ENCODE results near the gene CREB5.

CREB5 gene

GRCh38 chr7:28621369-28621841, 209.1 kb downstream of the CREB5 start:
- no peak for DNase-seq

DNA sequence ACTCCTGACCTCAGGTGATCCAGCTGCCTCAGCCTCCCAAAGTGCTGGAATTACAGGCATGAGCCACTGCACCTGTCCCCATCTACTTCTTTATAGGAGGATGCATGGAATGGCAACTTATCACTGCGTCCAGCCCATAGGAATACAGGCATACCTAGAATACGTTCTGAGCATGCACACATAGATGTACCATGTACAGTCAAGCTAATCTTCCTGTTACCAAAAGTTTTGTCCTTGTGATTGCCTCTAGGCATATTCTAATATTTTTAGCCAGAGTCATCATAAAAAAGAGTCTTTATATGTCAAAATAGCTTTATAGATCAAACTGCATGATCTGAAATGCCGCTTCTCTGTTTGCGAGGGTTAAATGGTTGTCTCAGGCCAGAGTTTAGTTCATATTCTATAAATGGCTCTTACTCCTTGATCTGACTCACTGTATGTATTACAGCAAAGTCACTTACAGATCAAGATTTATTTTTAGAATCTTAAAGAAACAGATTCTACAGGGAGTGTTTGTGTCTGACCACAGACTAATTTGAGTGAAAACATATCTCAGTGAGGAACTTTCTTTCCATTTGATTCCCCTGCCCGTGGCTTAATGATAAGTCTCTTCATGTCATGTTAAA, 210.9 kb downstream of the CREB5 start:
- no peak for DNase-seq

DNA sequence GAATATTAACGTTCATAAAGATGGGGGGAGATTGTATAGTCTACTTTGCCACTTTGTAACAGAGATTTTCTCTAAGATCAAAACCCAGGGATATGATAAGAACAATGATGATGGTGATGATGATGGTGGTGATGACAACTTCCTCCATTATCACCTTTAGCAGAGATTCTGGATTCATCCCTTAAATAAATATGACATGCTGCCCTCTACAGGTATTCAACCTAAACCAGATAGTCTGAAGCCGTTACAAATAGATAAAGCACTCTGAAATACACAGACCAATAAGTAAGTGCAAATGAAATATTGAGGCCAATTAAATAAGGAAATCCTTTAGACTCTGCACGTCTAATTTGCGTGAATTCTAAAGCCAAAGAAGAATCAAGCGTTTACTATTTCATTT, 211.5 kb downstream of the CREB5 start:
- no peak for DNase-seq

DNA sequence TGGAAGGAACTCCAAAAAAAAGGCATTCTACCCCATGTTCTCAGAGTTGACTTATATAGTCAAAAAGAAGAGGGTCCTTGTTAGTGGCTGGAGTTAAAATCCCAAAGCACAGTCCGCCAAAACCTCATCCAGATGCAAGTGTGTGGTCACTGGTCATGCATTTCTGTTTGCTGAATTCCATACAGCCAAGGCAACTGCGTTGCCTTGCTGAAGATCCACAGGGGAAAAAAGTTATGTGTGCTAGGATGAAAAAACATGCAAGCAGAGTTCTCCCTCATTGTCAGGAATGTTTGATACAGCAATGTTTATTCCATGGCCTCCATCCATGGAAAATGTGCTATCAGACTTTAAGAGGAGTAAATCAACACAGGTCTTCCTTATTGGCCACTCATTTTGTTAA, 213.1 kb downstream of the CREB5 start:
- DNase-seq: no peak

DNA sequence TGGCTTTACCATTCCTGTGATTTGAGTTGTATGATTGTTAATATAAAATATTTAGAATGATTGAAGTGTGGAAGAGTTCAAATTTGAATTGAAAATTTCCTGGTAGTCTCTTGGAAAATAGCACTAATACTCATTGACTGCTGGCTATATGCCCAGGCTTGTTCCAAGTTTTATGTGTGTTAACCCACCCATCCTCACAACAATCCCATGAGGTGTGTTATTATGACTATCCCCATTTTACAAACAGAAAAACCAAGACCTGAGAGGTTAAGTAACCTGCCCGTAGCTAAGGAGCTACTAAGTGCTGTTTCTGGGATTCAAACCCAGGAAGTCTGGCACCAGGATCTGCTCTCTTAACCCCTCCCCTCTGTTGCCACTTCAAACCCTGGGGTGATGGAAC, 213.9 kb downstream of the CREB5 start:
- no peak for DNase-seq

GRCh38 chr7:28626624-28627262, 214.4 kb downstream of the CREB5 start:
- DNase-seq: no peak

GRCh38 chr7:28627263-28627653, 214.9 kb downstream of the CREB5 start:
- no peak for DNase-seq

DNA sequence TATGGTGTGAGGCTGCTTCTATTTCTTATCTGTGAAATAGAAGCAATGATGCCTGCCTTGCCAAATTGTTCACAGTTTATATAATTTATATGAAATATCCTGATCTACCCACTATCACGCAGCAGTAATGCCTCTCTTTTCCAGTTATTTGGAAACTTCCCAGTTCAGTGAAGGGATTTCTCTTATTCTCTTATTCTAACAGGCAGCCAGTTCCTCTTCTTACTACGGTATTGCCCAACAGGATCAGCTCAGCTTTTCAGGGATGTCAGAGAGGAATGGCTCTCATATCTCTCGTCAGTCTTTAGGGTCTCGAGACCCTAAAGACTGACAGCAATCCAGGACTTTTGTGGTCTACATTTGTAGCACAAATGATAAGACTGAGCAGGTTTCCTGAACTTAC, 215.6 kb downstream of the CREB5 start:
- DNase-seq: no peak

- no peak for DNase-seq
Measured at GRCh38 chr7:28629216-28629842, 217.0 kb downstream of the CREB5 start.

DNA sequence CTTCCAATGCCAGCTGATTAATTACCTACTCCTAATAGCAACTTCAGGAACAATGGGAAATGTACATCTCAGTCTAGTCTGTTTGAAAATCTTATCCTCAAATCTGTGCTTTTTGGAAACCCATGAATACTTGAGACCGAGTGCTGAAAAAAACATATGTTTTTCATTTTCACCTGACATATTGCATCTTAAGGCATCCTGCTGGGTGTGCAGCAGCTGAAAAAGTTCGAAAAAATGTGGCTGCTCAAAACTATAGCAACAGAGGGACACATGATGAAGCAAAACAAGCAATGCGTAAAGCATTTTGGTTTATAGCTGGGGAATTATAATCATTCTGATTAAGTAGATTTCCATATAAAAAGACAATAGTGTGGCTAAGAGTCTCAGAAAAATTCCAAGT, 218.0 kb downstream of the CREB5 start:
- no peak for DNase-seq

- DNase-seq: no peak
Measured at GRCh38 chr7:28631995-28632394, 219.7 kb downstream of the CREB5 start.

DNA sequence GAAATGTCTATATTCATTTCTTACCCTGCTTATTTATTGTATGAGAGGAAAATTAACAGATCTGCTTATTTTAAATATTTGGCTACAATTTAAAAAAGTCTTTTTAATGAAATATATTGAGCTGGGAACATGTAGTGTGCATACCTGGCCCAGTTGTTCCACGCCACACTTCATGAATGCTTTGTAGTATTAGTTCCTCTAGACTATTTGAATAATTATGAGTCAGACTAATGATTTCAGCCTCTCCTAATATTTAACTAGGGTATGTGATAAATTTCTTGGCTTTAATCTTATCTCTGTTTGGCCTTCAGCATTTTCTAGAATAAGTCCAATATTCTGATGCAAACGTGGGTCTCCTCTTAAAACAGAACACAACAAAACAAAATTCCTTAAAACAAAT, 226.6 kb downstream of the CREB5 start:
- no peak for DNase-seq

GRCh38 chr7:28640001-28640400, 227.7 kb downstream of the CREB5 start:
- DNase-seq: no peak

DNA sequence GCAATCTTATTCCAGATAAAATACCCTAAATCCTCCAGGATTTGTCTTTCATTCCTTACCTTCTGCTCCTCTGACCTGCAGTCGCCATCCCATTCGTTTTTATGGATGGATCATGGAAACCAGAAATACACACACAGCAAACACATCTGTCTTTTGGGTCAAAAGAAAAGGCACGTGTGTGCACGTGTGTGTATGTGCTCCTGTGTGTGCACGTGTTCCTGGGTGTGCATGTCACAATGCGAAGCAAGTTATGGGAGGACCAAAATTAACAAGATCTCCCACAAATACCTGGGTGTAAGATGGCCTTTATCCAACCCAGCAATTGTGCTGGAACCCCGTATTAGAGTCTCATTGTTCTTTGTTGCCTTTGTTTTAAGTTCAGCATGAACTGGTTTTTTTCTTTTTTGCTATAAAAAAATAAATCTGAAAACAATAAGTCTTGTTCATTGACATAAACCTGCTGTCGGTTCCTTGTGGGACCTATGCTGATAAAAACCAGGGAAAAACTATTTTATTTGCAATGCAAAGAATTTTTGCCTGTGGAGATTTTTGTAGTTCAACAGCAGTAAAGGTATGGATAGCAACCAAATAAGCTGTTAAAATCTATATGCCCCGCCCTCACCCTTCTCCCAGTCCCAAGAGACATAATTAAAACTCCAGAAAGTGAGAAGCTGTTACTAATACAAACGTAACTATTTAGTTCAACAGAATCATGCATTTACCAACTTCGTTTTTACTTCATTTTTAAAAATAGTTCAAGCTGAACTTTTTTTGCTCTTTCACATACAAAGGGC, 229.6 kb downstream of the CREB5 start:
- no peak for DNase-seq

DNA sequence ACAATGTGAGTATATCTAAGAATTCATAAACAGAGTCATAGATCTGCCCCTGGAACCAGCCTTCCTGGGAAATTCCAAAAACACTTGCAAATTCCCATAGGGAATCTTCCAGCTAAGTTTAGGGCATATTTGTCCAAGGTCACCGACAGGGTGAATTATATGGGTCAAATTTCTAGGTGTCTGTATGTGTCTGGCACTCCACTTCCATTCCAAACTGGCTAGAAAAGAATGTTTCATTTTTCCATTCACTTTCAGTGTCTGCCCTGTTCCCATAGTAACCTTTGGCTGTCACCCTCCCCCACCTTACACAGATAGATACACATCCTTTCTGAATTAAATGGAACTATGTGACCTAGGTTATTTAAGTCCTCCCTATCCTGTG, 230.9 kb downstream of the CREB5 start:
- DNase-seq: no peak

DNA sequence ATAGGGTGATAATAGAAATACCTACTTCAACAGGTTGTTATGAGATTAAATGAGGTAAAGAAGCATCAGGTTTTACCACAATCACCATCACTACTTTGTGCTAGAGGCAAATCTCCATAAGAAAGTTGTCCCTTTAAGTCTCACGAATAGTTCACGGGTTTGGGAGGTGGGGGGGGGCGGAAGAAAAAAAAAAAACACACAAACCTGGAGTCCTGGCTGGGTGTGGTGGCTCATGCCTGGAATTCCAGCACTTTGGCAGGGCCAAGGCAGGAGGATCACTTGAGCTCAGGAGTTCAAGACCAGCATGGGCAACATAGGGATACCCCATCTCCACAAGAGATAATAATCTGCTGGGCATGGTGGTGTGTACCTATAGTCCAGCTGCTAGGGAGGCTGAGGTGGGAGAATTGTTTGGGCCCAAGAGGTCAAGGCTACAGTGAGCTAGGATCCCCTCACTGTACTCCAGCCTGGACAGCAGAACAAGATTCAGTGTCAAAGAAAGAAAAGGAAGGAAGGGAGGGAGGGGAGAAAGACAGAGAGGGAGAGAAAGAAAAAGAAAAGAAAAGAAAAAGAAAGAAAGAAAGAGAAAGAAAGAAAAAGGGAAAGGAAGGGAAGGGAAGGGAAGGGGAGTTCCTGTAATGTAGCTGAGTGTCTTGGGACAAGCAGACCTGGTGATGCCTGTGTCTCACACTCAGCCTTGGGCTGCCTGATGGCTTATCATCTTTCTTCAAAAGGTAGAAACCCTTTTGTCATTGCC, 231.4 kb downstream of the CREB5 start:
- no peak for DNase-seq

DNA sequence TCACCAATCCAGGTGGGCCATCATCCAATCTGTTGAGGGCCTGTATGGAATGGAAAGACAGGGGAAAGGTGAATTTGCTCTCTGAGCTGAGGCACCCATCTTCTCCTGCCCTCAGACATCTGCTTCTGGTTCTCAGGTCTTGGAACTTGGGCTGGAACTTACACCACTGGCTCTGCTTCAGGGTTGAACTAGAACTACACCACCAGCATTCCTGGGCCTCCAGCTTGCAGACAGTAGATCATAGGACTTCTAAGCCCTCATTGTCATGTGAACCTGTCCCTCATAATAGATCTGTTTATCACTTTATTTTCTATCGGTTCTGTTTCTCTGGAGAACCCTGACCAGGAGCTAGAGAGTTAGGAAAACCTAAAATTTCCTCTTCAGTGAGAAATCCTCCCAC, 233.5 kb downstream of the CREB5 start:
- no peak for DNase-seq

DNA sequence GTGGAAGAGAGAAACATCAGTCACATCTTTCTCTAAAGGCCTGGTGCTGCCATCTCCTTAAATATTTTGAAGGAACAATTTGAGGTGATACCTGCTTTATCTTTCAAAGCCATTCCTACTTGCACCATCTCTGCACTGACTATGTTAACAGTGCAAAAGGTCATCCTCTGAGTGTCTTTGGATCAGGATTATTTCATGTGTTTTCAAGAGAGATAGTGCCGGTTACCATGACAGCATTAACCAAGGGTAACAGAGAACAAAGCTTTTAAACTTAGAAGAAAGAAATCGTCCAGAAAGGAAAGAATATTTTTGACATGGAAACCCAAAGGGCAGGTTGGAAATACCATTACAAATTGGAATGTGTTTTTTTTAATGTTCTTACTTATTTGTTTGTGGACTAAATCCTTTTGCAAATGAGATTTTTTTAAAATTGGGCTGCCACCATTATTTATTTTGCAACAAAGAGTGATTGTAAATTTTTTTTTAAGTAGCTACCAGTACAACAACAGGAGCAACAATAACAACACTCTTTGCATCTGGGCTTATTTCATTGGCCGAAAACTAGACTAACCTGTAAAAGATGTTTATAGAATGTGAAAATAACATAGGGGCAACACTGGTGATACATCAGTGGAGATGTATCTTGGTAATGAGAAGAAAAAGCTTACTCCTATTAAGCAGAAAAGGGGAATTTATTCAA, 234.2 kb downstream of the CREB5 start:
- DNase-seq: no peak

DNA sequence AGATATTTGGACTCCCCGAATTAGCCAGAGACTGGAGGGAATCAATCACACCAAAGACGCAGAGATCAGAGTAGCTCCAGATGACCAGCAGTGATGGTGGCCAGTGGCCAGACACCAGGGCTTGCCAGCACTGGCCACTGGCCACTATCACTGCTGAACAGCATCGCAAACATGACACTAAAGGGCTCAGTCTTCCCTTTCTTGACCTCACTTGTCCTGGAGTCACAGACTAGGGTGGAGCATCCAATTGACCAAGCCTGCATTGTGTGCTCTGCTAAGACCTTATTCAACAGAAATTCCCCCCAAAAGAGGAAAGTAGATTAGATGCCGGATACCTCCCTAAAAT, 234.7 kb downstream of the CREB5 start:
- DNase-seq: no peak

- DNase-seq: no peak
Measured at GRCh38 chr7:28649189-28649588, 236.9 kb downstream of the CREB5 start.

- no peak for DNase-seq
Measured at GRCh38 chr7:28649811-28650210, 237.5 kb downstream of the CREB5 start.

- no peak for DNase-seq
Measured at GRCh38 chr7:28654110-28654509, 241.8 kb downstream of the CREB5 start.
